ENCODE results near the gene TIAM1.
A peak's percentile ranks its signal among the peaks of the same experiment; 100 is the strongest.

TIAM1 gene

DNA sequence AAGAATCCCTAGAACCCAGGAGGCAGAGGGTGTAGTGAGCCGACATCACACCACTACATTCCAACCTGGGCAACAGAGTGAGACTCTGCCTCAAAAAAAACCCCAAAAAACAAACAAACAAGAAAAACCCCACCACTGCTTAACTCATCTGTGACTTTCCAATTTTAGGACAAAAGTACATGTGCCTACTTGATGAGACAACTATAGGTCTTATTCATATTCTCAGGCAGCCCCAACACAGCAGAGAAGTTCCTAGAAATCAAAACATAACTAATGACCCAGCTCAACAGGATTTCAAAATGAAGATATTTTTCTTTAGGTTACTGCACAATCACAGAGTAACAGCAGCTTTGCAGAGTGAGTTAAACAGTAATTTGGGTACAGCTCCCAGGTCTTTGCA, 26.4 kb downstream of the TIAM1 start:
- Mint-ChIP-seq H3K4me1 (no peaks in the 10 kb centered on the region), H3K9me3 (no peaks in the 10 kb centered on the region), H3K36me3 (no peaks in the 10 kb centered on the region), H3K4me3 (no peak overlapping the region), H3K27ac (no peak overlapping the region), H3K27me3 (no peaks in the 10 kb centered on the region)

DNA sequence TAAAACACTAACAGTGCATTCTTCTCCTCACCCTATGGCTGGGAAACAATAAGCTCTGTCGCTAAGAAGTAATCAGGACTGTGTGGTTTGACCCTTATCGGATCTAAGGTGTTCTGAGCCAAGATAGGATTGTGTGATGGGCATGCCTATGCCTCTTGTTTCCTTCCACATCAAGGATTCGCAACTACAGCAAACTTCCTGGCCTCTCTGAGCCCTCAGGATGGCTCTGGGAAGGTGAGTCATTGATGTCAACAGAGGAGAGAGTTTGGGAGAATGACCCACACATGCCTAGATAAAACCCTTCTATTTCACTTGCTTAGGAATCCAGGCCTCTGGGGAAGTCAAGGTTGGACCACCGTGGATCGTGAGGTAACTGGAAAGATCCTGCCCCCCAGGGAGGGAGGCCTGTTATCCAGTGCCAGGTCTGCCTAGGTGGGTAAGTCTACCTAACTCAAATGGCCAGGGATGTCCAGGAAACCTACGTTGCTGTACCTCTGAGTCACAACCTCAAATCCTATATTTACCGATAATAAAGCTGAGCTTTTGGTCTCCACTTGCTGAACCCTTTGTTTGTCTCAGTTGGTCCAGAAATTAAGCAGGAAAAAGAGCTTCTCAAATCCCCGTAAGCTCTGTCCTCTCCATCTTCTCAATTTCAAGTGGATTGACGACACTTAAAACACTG, 27.4 kb downstream of the TIAM1 start:
- H3K36me3 Mint-ChIP-seq = no peaks in the 10 kb centered on the region
- no peak overlapping the region for H3K4me3 Mint-ChIP-seq
- H3K4me1 Mint-ChIP-seq = no peaks in the 10 kb centered on the region
- H3K9me3 Mint-ChIP-seq = no peaks in the 10 kb centered on the region
- H3K27ac Mint-ChIP-seq = no peak overlapping the region
- H3K27me3 Mint-ChIP-seq = no peaks in the 10 kb centered on the region

DNA sequence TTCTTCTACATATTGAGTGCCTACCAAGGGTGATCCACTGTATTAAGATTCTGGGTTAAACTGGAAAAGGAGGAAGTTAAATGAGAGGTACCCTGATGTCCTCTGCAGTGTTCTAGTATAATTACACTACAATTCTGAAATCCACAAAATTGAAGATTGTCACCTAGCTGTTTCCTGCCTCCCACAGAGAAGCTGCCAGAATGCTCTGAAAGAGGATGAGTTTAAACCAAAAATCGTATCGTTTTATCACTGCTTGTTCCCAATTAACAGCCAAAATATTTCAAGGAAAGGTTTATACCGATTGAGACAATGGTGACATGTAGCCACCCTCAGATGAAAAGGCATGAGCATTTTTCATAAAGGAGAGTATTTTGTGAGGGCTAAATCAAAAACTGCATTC, 28.0 kb downstream of the TIAM1 start:
- Mint-ChIP-seq H3K4me1 (no peaks in the 10 kb centered on the region), H3K4me3 (no peak overlapping the region)

DNA sequence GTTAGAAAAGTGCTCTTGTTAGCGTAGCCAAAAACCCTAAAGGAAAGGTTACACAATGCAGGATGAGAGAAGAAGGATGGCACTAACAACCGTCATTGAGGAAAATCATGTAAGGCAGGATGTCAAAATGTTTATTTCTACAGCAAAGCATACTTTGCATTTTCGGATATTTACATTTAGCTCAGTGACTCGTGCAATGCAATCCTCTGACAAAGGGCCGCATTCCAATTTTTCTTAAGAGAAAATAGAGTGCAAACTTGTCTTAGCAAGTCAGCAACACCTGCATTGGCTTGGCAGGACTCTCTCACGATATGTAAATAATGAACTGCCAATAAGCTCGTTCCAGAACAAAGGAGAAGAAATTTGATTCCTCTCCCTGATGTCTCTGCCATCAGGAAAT, 33.3 kb downstream of the TIAM1 start:
- Mint-ChIP-seq H3K9me3 (no peaks in the 10 kb centered on the region), H3K27me3 (no peaks in the 10 kb centered on the region), H3K27ac (no peak overlapping the region), H3K4me3 (no peak overlapping the region), H3K36me3 (peaks cover 2% of the 10 kb centered on the region), H3K4me1 (no peaks in the 10 kb centered on the region)

More for the DNA sequence above, 28.0 kb downstream of the TIAM1 start:
- Mint-ChIP-seq H3K9me3 (no peaks in the 10 kb centered on the region), H3K36me3 (no peaks in the 10 kb centered on the region), H3K27me3 (no peaks in the 10 kb centered on the region), H3K27ac (no peak overlapping the region)

DNA sequence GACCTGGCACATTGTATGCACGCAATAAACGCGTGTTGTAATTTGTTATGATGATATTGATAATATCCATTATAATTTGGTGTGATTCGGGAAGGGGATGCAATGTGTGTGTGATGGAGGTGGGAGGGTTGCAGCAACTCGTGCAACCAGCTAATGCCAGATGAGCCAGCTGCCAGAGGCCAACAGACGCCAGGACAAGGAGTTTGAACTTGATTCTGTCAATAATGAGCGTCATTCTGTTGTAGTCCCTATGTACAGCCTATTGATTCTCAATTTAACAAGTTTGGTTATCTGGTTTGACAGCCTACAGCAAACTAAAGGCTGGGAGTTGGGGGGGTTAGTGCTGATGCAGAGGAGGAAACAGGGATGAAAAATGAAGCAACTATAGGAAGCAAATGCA, 35.5 kb downstream of the TIAM1 start:
- H3K27ac Mint-ChIP-seq = no peak overlapping the region

DNA sequence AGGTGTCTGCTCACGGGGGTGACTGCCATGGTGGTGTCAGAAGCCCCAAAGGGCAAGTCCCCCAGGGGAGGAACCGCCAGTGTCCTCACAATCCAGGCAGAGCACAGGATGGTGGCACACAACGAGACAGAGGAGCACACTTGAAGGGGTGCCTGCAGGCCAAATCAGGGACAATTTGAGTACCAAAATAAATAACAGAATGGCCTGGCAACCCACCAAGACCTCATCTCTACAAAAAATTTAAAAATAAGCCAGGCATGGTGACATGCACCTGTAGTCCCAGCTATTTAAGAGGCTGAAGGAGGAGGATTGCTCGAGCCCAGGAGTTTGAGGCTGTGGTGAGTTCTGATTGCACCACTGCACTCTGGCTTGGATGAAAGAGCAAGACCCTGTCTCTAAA, 38.2 kb downstream of the TIAM1 start:
- Mint-ChIP-seq H3K9me3 (no peaks in the 10 kb centered on the region), H3K4me1 (no peaks in the 10 kb centered on the region), H3K36me3 (peaks cover 2% of the 10 kb centered on the region), H3K4me3 (no peak overlapping the region), H3K27me3 (no peaks in the 10 kb centered on the region), H3K27ac (no peak overlapping the region)

More for the DNA sequence above, 35.5 kb downstream of the TIAM1 start:
- Mint-ChIP-seq H3K27me3 (no peaks in the 10 kb centered on the region), H3K36me3 (peaks cover 2% of the 10 kb centered on the region), H3K9me3 (no peaks in the 10 kb centered on the region), H3K4me1 (no peaks in the 10 kb centered on the region), H3K4me3 (no peak overlapping the region)

DNA sequence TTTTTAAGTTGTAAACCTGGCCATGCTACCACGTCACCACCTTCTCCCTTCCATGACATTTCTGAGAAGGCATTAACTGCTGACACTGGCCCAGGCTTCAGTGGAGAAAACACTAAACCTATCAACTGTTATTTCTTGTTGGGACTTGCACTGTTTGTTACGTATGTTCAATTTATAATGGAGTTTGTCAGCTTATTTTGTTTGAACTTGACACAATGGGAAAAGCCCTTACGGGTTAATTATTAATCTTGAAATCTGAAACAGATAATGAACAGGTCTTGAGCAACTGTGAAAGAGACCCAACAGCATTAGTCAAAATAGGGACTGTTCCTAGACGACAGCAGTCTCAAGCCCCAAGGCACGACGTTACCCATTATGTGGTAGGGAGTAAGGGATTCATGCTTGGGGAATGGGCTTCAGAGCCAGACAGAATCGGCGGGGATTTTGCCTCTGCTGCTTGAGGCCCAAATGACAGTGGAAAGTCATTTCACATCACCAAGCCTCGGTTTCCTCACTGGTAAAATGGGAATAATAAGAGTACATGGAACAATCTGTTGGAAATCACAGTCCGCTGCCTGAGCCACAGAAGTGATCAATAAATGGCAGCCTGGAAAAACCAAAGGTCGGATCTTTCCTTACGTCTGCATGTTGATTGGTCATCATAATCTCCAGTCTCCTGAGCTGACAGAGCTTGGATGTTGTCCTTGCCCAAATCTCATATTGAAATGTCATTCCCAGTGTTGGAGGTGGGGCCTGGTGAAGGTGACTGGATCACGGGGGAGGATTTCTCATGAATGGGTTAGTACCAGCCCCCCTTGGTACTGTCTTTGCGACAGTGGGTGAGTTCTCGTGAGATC, 44.5 kb downstream of the TIAM1 start:
- H3K36me3 Mint-ChIP-seq = no peaks in the 10 kb centered on the region

DNA sequence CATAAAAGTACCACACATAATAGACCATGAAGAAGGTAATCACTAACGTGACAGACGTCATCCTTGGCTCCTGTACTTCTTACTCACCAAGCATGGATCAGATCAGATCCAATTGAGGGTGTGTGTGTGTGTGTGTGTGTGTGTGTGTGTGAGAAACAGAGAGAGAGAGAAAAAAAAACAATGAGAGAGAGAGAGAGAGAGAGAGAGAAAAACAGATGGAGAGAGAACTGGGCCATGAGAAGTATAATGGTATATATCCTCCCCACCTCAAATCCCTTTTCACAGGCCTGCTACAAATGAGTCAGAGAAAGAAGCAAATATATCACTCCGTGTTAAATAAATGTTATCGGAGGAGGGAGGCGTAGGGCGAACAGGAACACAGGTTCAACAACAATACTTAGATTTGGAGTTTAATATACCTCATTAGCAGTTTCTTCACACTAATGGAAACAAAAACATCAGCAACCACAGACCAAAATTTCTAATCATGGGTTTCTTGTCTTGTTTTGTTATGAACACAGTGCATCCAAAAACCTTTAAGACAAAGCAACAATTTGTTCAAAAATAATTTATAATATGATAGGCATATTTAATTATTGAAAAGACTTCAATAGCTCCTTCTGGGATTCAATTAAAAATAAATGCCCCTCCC, 45.3 kb downstream of the TIAM1 start:
- H3K4me1 Mint-ChIP-seq = peaks cover 17% of the 10 kb centered on the region
- H3K36me3 Mint-ChIP-seq = no peaks in the 10 kb centered on the region
- H3K9me3 Mint-ChIP-seq = no peaks in the 10 kb centered on the region
- no peak overlapping the region for H3K4me3 Mint-ChIP-seq
- H3K27me3 Mint-ChIP-seq = no peaks in the 10 kb centered on the region
- peak overlapping the region; percentile 9 for H3K27ac Mint-ChIP-seq

More for the DNA sequence above, 44.5 kb downstream of the TIAM1 start:
- Mint-ChIP-seq H3K9me3 (no peaks in the 10 kb centered on the region), H3K27me3 (no peaks in the 10 kb centered on the region), H3K4me1 (peaks cover 9% of the 10 kb centered on the region), H3K4me3 (no peak overlapping the region), H3K27ac (no peak overlapping the region)

DNA sequence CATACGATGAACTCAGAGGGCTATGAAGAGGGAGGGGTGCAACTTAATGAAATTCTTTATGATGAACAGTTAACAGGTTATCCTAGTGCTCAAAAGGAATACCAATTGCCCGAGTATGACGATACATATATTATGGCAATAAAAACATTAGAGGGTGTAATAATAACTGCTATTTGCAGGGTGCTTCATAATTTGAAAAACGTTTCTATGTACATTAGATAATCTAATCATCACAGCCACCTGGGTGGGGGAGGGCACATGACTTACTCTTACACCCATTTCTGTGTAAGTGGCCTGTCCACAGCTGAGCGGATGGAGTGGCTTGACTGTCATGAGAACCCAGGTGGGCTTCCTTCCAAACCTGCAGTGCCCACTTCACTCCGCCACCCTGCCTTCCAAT, 46.3 kb downstream of the TIAM1 start:
- H3K36me3 Mint-ChIP-seq = peaks cover 3% of the 10 kb centered on the region
- H3K27me3 Mint-ChIP-seq = no peaks in the 10 kb centered on the region
- peaks cover 23% of the 10 kb centered on the region for H3K4me1 Mint-ChIP-seq
- H3K9me3 Mint-ChIP-seq = no peaks in the 10 kb centered on the region
- H3K4me3 Mint-ChIP-seq = no peak overlapping the region
- no peak overlapping the region for H3K27ac Mint-ChIP-seq

DNA sequence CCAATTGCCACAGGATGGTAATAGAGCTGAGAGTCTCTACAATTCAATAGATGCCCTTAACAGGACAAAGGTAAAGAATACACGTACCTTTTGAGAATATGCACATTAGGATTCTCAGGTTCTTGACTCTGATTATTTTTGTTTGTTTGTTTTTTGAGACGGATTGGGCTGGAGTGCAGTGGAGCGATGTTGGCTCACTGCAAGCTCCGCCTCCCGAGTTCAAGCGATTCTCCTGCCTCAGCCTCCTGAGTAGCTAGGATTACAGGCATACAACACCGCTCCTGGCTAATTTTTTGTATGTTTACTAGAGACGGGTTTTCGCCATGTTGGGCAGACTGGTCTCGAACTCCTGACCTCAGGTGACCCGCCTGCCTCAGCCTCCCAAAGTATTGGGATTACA, 48.4 kb downstream of the TIAM1 start:
- Mint-ChIP-seq H3K4me3 (no peak overlapping the region), H3K9me3 (no peaks in the 10 kb centered on the region), H3K27ac (no peak overlapping the region), H3K36me3 (peaks cover 4% of the 10 kb centered on the region), H3K27me3 (no peaks in the 10 kb centered on the region), H3K4me1 (peaks cover 27% of the 10 kb centered on the region)

DNA sequence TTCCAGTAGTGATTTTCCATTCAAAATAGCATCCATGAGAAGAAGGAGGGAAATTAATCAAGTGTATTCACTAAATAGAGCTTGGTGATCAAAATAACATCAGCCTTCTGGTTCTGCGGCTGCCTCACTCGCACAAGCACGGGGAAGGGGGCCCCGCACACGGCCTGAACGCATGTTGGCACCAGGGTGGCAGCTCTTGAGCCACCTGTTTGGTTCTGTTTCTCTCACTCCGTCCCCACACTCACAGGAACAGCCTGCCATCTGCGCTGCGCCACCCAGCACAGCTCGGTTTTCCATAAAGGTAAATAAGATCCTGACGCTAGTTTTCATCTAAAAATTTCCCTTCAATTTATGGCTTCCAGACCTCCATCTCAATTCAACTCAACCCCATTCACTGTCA, 49.4 kb downstream of the TIAM1 start:
- Mint-ChIP-seq H3K9me3 (no peaks in the 10 kb centered on the region), H3K27ac (peak overlapping the region; percentile 91), H3K36me3 (peaks cover 4% of the 10 kb centered on the region), H3K4me1 (peaks cover 27% of the 10 kb centered on the region), H3K27me3 (no peaks in the 10 kb centered on the region), H3K4me3 (peak overlapping the region; percentile 65)

DNA sequence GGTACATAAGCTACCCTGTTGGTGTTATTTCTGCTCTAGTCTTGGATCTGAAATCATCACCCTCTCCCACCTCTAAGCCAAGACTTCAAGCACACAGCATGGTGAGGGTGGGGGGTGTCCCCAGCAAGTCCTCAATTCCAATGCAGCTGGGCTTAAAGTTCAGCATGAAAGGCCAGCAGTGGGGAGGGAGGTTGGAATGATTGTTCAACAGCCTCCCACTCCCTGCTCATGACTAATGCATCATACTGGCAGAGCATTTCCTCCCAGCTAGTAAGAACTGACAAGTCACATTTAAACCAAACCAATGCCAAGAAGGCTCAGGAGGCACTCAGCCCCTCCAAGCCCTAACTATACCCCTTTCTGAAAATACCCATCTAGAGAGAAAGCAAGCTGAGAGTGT, 50.1 kb downstream of the TIAM1 start:
- no peaks in the 10 kb centered on the region for H3K27me3 Mint-ChIP-seq
- H3K9me3 Mint-ChIP-seq = no peaks in the 10 kb centered on the region
- peak overlapping the region; percentile 91 for H3K27ac Mint-ChIP-seq

DNA sequence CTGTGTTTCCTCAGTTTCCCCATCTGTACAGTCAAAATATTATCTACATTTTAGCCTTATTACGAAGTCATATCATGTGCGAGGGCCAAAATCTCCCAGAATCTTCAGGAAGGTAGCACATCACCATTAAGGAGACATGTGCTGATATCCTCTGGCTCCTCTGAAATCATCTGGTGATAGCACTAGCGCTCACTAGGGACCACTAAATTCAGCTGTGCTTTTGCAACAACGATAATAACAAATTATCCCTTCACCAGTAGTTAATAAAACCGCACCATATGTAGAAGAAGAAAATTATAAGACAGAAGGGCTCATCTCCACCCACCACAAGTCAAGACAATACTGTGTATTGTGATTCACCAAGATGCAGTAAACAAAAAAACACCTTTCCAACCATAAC, 53.3 kb downstream of the TIAM1 start:
- Mint-ChIP-seq H3K27me3 (no peaks in the 10 kb centered on the region), H3K4me3 (no peak overlapping the region), H3K4me1 (peaks cover 23% of the 10 kb centered on the region), H3K36me3 (peaks cover 12% of the 10 kb centered on the region), H3K9me3 (peaks cover 6% of the 10 kb centered on the region), H3K27ac (no peak overlapping the region)

More for the DNA sequence above, 50.1 kb downstream of the TIAM1 start:
- peak overlapping the region; percentile 65 for H3K4me3 Mint-ChIP-seq
- H3K4me1 Mint-ChIP-seq = peaks cover 27% of the 10 kb centered on the region
- peaks cover 4% of the 10 kb centered on the region for H3K36me3 Mint-ChIP-seq

DNA sequence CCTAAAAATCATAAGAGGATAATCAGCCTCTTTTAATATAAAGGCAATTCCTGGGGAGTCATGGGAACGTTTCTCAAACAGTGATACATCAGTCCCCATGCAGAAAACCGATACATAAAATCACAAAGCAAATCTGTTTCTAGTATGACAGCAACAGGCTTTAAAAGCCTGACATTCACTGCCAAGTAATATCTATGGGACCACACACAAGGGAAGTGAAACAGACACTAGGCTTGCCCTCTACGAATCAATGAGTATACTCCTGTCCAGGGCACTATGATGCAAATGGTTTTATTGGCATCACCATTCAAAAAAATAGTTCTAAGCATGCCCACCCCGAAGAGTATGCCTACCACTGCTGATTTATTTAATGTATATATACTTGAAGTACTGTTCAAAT, 54.4 kb downstream of the TIAM1 start:
- peaks cover 19% of the 10 kb centered on the region for H3K4me1 Mint-ChIP-seq
- H3K27ac Mint-ChIP-seq = no peak overlapping the region
- H3K9me3 Mint-ChIP-seq = peaks cover 6% of the 10 kb centered on the region
- H3K4me3 Mint-ChIP-seq = no peak overlapping the region
- H3K27me3 Mint-ChIP-seq = no peaks in the 10 kb centered on the region
- H3K36me3 Mint-ChIP-seq = peaks cover 12% of the 10 kb centered on the region

DNA sequence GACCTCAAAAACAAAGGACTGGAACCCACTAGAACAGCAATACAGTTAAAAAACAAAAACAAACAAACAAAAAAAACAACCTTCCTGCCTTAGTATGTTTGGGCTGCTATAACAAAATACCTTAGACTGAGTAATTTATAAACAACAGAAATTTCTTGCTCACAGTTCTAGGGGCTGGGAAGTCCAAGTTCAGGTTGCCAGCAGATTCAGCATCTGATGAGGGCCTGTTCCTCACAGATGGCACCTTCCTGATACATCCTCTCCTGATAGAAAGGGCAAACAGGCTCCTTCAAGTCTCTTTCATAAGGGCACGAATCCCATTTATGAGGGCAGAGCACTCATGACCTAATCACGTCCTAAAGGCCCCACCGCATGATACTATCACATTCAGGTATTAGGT, 55.9 kb downstream of the TIAM1 start:
- Mint-ChIP-seq H3K4me1 (peaks cover 17% of the 10 kb centered on the region), H3K4me3 (no peak overlapping the region), H3K27ac (no peak overlapping the region), H3K27me3 (no peaks in the 10 kb centered on the region), H3K9me3 (peaks cover 6% of the 10 kb centered on the region), H3K36me3 (peaks cover 9% of the 10 kb centered on the region)

DNA sequence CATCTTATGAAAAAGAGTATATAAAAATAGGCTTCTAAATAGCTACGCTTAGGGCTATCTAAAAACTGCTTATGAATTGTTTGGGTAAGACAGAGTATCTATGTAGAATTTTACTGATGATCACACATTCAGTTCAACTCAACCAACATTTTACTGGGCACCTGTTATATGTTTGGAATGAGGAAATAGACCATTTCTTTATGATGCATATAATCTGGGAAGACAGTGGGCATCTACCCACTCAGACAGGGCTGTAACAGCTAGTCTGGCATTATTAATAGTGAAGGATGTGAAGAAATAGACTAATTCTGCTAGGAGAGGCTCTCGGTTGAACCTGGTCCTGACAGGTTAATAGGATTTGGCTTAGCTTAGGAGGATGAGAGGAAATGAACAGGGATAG, 56.9 kb downstream of the TIAM1 start:
- H3K4me1 Mint-ChIP-seq = peaks cover 25% of the 10 kb centered on the region
- H3K27me3 Mint-ChIP-seq = no peaks in the 10 kb centered on the region
- H3K9me3 Mint-ChIP-seq = peaks cover 6% of the 10 kb centered on the region
- peaks cover 9% of the 10 kb centered on the region for H3K36me3 Mint-ChIP-seq
- no peak overlapping the region for H3K4me3 Mint-ChIP-seq
- no peak overlapping the region for H3K27ac Mint-ChIP-seq

Measured in activated naive CD4-positive, alpha-beta T cell treated with anti-CD3 and anti-CD28 coated beads, Interleukin-2, amount 50 U/mL, for 24 hours (primary cell).